Parathyroid adenoma (tissue), 2 donors: ENCODE measurements around the gene TNS3.

Experiments
- H2AFZ ChIP-seq: fragments of 300-600 bp; sonication (generic); one replicate; pipeline ENCODE4 v1.7.0; 2017; ENCODE audit warnings: antibody characterized with exemption, mild to moderate bottlenecking
- H3K27ac ChIP-seq: fragments of 300-600 bp; sonication (generic); one replicate; pipeline ENCODE4 v1.7.0; 2017
- H3K27me3 ChIP-seq: fragments of 300-600 bp; sonication (generic); one replicate; pipeline ENCODE4 v1.7.0; 2017; ENCODE audit warnings: low read length; ENCODE audit not compliant: control insufficient read depth, insufficient read depth
- H3K36me3 ChIP-seq: fragments of 300-600 bp; sonication (generic); one replicate; pipeline ENCODE4 v1.7.0; 2017; ENCODE audit warnings: low read length; ENCODE audit not compliant: control insufficient read depth, insufficient read depth
- H3K4me1 ChIP-seq: fragments of 300-600 bp; sonication (generic); one replicate; pipeline ENCODE4 v1.7.0; 2017; ENCODE audit warnings: control low read depth
- H3K4me2 ChIP-seq: fragments of 300-600 bp; sonication (generic); one replicate; pipeline ENCODE4 v1.7.0; 2017; ENCODE audit warnings: low read length
- H3K4me3 ChIP-seq: fragments of 300-600 bp; sonication (generic); one replicate; pipeline ENCODE4 v1.7.0; 2017; ENCODE audit warnings: low read depth, low read length
- H3K79me2 ChIP-seq: fragments of 300-600 bp; sonication (generic); one replicate; pipeline ENCODE4 v1.7.0; 2017; ENCODE audit warnings: control low read depth
- H3K9ac ChIP-seq: fragments of 300-600 bp; sonication (generic); one replicate; pipeline ENCODE4 v1.7.0; 2017; ENCODE audit warnings: mild to moderate bottlenecking
- H3K9me3 ChIP-seq: fragments of 300-600 bp; sonication (generic); one replicate; pipeline ENCODE4 v1.7.0; 2017; ENCODE audit warnings: low read length; ENCODE audit not compliant: control insufficient read depth
- CTCF ChIP-seq: fragments of 300-600 bp; sonication (generic); IDR thresholded peaks from one replicate; pipeline ENCODE4 v1.7.0; 2017; ENCODE audit warnings: antibody characterized with exemption, mild to moderate bottlenecking
- donor health status: primary hyperparathyroidism.

The TNS3 gene

GRCh38 chr7:47260270-47260669 is 321.6 kb downstream of the TNS3 start:
- no peak for TF ChIP-seq CTCF
- H3K27me3 ChIP-seq = no peaks in the 10 kb centered on the region
- H3K4me2 ChIP-seq = no peak overlapping the region
- no peaks in the 10 kb centered on the region for H3K79me2 ChIP-seq
- H3K9ac ChIP-seq = no peak overlapping the region
- H3K4me1 ChIP-seq = no peaks in the 10 kb centered on the region
- no peaks in the 10 kb centered on the region for H3K36me3 ChIP-seq
- no peak overlapping the region for H3K4me3 ChIP-seq
- no peak overlapping the region for H2AFZ ChIP-seq
- H3K9me3 ChIP-seq = no peaks in the 10 kb centered on the region
- H3K27ac ChIP-seq = no peak overlapping the region

GRCh38 chr7:47259682-47260081 is 322.2 kb downstream of the TNS3 start:
- H3K4me1 ChIP-seq = peaks cover 4% of the 10 kb centered on the region
- no peaks in the 10 kb centered on the region for H3K36me3 ChIP-seq
- TF ChIP-seq CTCF = no peak
- H3K9me3 ChIP-seq = no peaks in the 10 kb centered on the region
- no peak overlapping the region for H3K27ac ChIP-seq
- H3K9ac ChIP-seq = no peak overlapping the region
- H3K79me2 ChIP-seq = no peaks in the 10 kb centered on the region
- no peak overlapping the region for H3K4me3 ChIP-seq
- no peak overlapping the region for H2AFZ ChIP-seq
- no peak overlapping the region for H3K4me2 ChIP-seq
- H3K27me3 ChIP-seq = no peaks in the 10 kb centered on the region

GRCh38 chr7:47258798-47259197 is 323.1 kb downstream of the TNS3 start:
- Histone ChIP-seq H3K4me3 (no peak overlapping the region), H3K9ac (no peak overlapping the region), H3K27me3 (no peaks in the 10 kb centered on the region), H3K4me2 (no peak overlapping the region), H3K27ac (no peak overlapping the region), H3K4me1 (peaks cover 6% of the 10 kb centered on the region), H3K79me2 (no peaks in the 10 kb centered on the region), H3K36me3 (no peaks in the 10 kb centered on the region), H2AFZ (no peak overlapping the region), H3K9me3 (no peaks in the 10 kb centered on the region)
- no peak for TF ChIP-seq CTCF

DNA sequence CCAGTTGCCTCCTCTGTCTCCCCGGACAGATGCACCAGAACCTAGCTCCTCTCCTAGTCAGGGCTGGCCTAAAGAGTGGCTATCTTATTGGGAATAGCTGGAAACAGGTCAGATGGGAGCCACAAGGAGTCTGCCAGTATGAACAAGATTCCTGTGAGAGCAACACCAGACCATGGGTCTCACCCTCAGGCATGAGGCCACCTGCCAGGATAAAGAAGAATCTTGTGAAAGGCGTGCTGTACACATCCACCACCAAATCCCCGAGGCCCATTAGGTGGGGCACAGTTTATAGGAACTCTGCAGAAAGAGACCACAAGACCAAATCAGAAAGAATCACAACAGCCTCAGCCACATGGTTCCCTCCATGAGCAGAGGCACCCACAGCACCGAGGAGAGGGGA is 325.9 kb downstream of the TNS3 start:
- Histone ChIP-seq H3K27ac (no peak overlapping the region), H3K4me1 (peaks cover 6% of the 10 kb centered on the region), H3K4me2 (no peak overlapping the region), H3K9me3 (no peaks in the 10 kb centered on the region), H3K27me3 (no peaks in the 10 kb centered on the region), H3K79me2 (no peaks in the 10 kb centered on the region), H3K4me3 (no peak overlapping the region), H3K9ac (no peak overlapping the region), H2AFZ (no peak overlapping the region), H3K36me3 (no peaks in the 10 kb centered on the region)
- no peak for TF ChIP-seq CTCF

DNA sequence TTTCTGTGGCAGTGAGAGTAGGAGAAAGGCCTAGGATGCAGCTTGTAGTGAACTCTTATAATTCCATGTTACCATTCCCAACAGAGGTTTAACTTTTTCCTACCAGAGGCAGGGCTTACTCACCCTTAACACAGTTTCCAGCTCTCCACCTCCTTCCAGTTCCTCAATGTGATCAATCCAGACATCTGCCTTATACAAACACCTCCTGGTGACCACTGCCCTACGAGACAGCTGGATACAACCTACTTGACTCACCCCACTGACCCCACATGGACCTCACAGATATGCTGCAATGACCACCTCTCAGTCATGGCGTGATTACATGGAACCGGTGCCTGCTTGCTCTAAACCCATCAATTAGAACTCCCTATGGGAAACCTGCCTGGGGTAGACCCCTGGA is 326.5 kb downstream of the TNS3 start:
- H3K9ac ChIP-seq = no peak overlapping the region
- no peak overlapping the region for H2AFZ ChIP-seq
- H3K27ac ChIP-seq = no peak overlapping the region
- no peaks in the 10 kb centered on the region for H3K9me3 ChIP-seq
- no peaks in the 10 kb centered on the region for H3K27me3 ChIP-seq
- H3K4me1 ChIP-seq = peaks cover 6% of the 10 kb centered on the region
- H3K79me2 ChIP-seq = no peaks in the 10 kb centered on the region
- no peak overlapping the region for H3K4me2 ChIP-seq
- H3K4me3 ChIP-seq = no peak overlapping the region
- H3K36me3 ChIP-seq = no peaks in the 10 kb centered on the region
- TF ChIP-seq CTCF = no peak
